SIG-M5 treated with dmso at 0.1 percent for 504 hours (cell line): Measurements from ENCODE around the gene MCM5.

Experiments
- DNase-seq: peaks from one replicate; lab custom pipeline; 2025; ENCODE audit not compliant: unreplicated experiment; lab: John Stamatoyannopoulos, UW

Gene MCM5

GRCh38 chr22:35378621-35379020 is 21.3 kb upstream of the MCM5 start:
- DNase-seq: no peak

GRCh38 chr22:35379146-35379993 is 20.6 kb upstream of the MCM5 start:
- DNase-seq: no peak

DNA sequence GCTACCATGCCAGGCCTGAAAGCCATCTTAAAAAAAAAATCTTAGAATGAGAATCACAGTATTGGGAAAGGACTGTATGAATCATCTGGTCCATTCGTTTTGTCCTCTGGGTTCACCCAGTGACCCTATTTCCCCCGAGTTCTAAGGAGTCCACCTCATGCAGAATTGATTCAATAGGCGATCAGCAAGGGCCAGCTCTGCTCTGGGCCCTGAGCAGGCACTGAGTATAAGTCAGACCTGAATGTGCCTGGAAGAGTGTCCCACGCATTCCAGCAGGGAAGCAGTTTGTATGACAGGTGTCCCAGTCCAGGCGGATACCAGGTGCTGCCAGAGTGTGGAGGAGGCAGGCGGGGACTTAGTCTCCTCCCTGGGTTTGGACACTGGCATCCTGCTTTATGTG is 19.9 kb upstream of the MCM5 start:
- no peak for DNase-seq

DNA sequence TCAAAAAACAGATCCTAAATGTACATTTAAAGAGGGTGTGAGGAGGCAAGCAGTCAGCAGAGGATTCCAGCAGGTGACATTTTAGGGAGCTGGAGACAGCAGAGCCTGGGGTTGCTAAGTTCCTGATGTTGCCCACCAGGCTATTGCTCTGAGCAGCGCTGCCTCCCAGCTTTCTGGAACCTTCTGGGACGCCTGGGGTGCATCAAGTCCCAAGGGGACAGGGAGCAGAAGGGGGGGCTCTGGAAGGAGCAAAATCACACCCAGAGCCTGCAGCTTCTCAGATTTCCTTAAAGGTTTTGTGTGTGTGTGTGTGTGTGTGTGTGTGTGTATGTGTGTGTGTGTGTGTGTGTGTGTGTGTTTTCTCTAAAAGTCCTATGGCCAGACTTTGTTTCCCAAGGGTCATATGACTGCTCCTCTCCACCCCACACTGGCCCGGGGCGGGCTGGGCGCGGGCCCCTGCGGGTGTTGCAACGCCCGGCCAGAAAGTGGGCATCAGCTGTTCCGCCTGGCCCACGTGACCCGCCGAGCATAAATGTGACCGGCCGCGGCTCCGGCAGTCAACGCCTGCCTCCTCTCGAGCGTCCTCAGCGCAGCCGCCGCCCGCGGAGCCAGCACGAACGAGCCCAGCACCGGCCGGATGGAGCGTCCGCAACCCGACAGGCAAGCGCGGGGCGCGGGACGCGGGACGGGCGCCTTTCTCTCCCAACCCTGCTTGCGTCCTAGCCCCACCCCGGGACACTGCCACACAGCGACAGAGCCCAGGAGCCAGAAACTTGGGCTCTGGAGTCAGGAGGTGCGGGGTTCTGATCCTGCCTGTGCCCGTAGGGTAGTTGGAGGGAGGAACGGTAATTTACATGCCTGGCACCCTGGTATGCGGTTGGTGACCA is 19.2 kb upstream of the MCM5 start, which contains the start of gene HMOX1:
Gene HMOX1, plus strand, starts transcription at position 560 of the 887 bp plus-strand sequence. Its CDS starts 78 bp downstream, at position 638.
- DNase-seq: peak; percentile 47

- DNase-seq: no peak
Measured at GRCh38 chr22:35381424-35382009, 18.4 kb upstream of the MCM5 start.

DNA sequence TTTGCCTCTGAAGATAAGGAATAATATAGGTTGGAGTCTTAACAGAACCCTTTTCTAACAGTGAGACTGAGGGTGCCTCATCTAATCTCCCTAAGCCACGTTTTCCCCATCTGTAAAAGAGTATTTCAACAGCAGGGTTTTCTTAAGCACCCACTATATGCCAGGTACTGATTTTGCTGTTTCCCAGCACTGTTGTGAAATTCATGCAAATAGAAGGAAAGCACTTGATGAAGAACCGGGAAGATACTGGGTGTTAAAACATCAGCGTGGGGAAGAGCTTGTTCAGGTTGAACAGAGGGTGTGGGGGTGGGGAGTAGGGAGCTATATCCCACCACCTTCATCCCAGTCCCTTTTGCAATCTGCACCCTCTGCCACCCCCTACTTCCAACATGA is 16.3 kb upstream of the MCM5 start:
- no peak for DNase-seq

DNA sequence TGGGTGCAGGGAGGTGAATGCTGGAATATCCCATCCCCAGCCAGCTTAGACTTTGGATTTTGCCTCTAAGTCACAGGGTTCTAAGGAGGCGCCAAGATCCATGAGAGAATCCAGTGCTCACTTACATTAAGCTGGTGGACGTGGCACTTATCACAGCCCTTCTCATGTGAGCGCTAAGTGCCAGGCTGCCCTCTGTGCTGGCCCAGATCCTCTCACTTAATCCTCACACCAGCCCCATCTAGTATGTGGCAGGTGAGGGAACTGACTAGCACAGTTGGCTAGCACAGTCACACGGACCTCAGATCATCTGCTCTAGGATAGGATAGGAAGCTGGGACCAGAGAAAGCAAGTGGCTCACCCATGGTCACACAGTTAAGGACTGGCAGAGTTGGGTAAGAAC is 15.4 kb upstream of the MCM5 start:
- DNase-seq: no peak

GRCh38 chr22:35384975-35385588 is 14.9 kb upstream of the MCM5 start:
- DNase-seq: no peak

DNA sequence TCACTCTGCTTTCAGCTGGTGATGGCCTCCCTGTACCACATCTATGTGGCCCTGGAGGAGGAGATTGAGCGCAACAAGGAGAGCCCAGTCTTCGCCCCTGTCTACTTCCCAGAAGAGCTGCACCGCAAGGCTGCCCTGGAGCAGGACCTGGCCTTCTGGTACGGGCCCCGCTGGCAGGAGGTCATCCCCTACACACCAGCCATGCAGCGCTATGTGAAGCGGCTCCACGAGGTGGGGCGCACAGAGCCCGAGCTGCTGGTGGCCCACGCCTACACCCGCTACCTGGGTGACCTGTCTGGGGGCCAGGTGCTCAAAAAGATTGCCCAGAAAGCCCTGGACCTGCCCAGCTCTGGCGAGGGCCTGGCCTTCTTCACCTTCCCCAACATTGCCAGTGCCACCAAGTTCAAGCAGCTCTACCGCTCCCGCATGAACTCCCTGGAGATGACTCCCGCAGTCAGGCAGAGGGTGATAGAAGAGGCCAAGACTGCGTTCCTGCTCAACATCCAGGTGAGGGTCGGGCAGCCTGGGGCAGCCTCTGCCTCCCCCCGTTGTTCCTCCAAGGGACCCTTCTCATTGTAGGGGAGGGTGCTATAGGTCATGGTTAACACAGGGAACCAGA is 13.2 kb upstream of the MCM5 start:
- no peak for DNase-seq

- DNase-seq: no peak
Measured at GRCh38 chr22:35390933-35391332, 9.0 kb upstream of the MCM5 start.

GRCh38 chr22:35392357-35392756 is 7.6 kb upstream of the MCM5 start:
- no peak for DNase-seq

- no peak for DNase-seq
Measured at GRCh38 chr22:35393116-35394010, 6.6 kb upstream of the MCM5 start.

DNA sequence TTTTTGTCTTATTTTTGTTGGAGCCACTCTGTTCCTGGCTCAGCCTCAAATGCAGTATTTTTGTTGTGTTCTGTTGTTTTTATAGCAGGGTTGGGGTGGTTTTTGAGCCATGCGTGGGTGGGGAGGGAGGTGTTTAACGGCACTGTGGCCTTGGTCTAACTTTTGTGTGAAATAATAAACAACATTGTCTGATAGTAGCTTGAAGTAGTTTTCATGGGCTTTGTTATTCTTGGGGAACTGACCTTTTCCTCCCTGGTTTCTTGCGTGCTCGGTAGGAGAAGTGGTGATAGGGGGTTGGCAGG is 6.0 kb upstream of the MCM5 start:
- DNase-seq: no peak

DNA sequence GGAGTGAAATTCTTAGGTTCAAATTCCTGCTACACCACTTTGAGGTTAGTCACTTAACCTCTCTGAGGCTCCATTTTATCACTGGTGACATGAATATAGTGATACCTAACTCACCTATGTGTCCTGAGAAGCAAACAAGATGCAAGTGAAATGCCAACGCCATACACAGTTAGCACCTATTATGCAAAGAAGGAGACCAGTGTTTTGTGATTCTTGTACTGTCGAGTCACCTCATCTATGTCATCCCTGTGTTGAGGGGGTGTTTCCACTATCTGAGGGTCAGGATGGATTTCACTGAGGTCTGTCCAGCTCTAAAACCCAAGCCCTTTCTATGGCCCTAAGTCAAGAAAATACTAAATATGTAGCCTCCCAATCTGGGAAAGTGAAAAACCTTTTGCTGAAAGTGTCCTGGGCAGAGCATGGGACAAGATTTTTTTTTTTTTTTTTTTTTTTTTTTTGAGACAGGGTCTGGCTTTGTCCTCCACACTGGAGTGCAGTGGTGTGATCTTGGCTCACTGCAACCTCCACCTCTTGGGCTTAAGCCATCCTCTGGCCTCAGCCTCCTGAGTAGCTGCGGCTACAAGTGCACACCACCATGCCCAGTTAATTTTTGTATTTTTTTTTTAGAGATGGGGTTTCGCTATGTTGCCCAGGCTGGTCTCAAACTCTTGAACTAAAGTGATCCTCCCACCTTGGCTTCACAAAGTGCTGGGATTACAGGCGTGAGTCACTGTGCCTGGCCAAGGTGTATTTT is 5.0 kb upstream of the MCM5 start:
- no peak for DNase-seq

DNA sequence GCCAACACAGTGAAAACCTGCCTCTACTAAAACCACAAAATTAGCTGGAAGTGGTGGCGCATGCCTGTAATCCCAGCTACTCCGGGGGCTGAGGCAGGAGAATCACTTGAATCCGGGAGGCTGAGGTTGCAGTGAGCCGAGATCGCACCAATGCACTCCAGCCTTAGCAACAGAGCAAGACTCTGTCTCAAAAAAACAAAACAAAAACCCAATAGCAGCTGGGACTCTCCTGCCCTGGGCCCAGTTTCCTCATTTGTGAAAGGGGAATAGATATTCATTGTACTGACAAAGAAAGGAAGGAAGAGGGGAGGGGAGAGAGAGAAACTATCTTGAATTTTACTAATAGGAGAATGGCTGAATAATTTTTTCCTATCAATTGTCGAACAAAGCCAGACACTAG is 3.3 kb upstream of the MCM5 start:
- DNase-seq: peak; percentile 43

GRCh38 chr22:35397095-35397904 is 2.6 kb upstream of the MCM5 start:
- DNase-seq: no peak

- DNase-seq: no peak
Measured at GRCh38 chr22:35398591-35398973, 1.4 kb upstream of the MCM5 start.

GRCh38 chr22:35399114-35399677 is 744 bp upstream of the MCM5 start:
- DNase-seq: no peak
